GM19452 (cell line): ENCODE data around the gene FAM219A.
"Not testable (repeated sequence)": the region's sequence is repeated elsewhere in the genome, so short reads cannot be mapped to it uniquely, and the experiment has no call there.

ENCODE experiments used
- ATAC-seq: cut with Tn5 transposase; IDR thresholded peaks from one replicate; pipeline ENCODE4 v1.9.1; 2021; ENCODE audit not compliant: unreplicated experiment

Gene FAM219A

DNA sequence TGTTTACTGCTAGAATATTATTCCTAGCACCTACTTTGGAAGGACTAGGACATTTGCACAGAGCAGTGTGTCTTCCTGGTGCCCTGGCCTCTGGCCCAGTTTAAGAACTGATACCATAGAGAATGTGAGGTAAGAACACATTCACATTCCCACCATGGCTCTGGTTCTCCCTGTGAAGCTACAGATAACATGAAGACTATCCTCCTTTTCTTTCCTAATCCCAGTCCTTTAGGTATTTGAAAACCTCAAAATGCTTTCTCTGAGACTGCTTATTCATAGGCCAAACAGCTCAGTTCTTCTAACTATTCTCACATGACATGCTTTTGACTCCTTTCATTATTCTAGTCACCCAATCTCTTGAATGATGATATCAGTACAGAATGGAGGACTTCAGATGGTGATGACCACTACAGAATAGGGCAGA is 11.9 kb downstream of the FAM219A start:
- no peak for ATAC-seq

- ATAC-seq, result no peak
These were observed 14.4 kb downstream of the FAM219A start for GRCh38 chr9:34443976-34444375.

- ATAC-seq, result no peak
These were observed 14.8 kb downstream of the FAM219A start for GRCh38 chr9:34443533-34443932.

DNA sequence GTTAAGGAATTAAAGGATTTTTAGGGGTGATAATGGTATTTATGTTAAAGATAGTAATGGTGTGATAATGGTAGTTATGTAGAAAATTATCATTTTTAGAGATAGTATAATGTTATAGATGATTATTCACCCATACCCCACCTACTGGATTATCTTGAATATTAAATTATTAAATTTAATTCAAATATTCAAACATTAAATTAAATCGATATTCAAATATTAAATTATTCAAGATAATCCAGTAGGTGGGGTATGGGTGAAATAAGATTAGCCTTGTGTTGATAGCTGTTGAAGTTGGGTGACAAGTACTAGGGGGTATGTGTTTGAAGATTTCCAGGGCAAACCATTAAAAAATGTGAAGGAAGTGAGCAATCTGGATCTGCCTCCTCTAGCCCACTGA is 15.6 kb downstream of the FAM219A start:
- no peak for ATAC-seq

DNA sequence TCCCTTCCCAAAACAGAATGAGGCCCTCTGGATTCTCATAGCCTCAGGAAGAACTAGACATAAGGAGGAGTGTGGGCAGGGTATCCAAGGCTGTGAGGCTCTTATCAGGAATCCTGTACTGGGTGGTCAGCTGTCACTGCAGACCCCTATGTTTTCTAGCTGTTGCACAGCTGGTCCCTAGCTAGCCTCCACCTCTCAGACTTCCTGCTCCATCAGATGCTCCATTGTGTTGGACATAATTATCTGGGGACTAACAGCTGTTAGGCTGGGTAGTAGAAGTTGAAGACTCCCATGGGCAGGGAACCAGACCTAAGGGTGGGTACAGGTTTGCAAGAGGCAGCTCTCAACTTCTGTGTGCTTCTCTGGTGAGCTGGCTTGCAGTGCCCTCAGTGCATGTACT is 18.4 kb downstream of the FAM219A start:
- ATAC-seq, result no peak

DNA sequence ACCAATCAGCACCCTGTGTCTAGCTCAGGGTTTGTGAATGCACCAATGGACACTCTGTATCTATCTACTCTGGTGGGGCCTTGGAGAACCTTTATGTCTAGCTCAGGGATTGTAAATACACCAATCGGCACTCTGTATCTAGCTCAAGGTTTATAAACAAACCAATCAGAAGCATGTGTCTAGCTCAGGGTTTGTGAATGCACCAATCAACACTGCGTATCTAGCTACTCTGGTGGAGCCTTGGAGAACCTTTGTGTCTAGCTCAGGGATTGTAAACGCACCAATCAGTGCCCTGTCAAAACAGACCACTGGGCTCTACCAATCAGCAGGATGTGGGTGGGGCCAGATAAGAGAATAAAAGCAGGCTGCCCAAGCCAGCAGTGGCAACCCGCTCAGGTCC is 19.9 kb downstream of the FAM219A start:
- not testable (repeated sequence) for ATAC-seq

DNA sequence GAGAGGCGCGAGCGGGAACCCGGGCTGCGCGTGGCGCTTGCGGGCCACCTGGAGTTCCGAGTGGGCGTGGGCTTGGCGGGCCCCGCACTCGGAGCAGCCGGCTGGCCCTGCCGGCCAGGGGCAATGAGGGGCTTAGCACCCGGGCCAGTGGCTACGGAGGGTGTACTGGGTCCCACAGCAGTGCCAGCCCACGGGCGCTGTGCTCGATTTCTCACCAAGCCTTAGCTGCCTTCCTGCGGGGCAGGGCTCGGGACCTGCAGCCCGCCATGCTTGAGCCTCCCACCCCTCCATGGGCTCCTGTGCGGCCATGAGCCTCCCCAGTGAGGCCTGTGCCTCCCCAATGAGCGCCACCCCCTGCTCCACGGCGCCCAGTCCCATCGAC is 20.5 kb downstream of the FAM219A start:
- not testable (repeated sequence) for ATAC-seq

DNA sequence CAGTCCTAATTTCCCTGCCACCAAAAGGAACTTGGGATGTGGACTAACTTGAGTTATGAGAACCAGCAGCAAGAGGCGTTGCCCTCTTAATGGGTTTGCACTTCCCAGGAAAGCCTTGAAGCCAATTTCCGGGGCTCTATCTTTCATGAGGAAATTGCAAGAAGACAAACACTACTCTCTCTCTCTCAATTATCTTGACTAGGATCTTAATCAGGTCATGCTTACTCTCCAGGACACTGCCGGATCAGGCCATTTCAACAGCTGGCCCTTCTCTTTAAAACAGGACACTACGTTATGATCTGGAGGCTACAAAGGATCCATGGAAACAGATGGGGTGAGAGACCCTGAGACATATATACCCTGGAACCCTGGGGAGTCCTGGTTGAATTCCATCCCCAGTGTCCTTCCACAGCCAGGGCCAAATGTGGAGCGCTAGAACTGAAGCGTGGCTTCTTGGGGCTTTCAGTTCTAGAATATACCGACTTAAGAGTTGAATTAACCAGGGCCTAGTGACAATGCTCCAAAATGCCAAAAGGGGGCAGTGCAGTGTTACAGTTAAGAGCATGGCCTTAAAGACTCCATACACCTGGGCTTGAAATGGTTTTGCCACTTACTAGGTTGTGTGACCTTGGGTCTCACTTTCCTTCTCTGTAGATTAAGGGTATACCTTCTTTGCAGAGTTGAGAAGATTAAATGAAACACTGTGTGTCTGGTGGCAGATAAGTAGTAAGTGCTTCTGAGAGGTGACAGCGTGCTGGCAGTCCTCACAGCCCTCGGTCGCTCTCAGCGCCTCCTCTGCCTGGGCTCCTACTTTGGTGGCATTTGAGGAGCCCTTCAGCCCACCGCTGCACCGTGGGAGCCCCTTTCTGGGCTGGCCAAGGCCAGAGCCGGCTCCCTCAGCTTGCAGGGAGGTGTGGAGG is 21.1 kb downstream of the FAM219A start:
- no peak for ATAC-seq

DNA sequence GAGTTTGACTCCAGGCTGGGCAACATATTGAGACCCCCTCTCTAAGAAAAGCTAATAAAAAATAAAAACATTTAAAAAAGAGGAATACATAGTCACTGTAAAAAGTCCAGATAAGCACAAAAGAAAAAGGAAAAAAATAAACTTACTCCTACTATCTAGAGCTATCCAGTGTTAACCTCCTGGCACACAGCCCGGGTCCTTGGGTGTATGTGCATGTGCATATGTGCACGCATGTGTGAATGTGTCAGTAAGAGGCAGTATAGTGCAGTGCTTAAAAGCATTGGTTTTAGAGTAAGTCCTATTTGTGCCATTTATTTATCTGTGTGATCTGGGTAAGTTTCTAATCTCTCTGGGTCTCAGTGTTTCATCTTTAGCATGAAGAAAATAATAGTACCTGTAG is 26.7 kb downstream of the FAM219A start:
- ATAC-seq, result no peak

DNA sequence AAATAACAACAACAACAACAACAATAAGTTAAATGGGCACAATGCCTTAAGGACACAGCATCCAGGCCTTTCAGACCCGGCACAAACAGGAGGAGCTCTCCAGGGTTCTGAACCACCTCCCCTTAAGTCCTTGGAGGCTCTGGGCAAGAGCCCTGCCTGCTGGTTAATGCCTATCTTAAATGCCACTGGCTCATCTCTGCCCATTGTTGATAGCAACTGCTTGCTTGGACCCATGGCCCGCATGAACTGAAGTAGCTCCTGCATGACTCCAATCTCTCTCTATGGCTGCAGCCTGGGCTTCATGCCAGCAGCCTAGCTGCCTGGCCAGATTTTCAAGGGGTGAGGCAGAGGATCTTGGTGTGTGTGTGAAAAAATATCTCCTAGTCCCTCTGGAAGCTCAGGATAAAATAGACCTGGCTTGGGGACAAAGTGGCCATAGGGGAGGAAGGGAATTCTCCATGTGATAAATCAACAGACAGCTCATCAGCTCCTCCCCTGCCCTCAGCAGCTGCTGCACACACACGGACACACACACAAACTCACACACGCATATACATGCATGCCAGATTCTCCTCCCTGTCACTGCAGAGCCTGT is 27.4 kb downstream of the FAM219A start:
- no peak for ATAC-seq

- no peak for ATAC-seq
These were observed 29.9 kb downstream of the FAM219A start for GRCh38 chr9:34428325-34428958.

DNA sequence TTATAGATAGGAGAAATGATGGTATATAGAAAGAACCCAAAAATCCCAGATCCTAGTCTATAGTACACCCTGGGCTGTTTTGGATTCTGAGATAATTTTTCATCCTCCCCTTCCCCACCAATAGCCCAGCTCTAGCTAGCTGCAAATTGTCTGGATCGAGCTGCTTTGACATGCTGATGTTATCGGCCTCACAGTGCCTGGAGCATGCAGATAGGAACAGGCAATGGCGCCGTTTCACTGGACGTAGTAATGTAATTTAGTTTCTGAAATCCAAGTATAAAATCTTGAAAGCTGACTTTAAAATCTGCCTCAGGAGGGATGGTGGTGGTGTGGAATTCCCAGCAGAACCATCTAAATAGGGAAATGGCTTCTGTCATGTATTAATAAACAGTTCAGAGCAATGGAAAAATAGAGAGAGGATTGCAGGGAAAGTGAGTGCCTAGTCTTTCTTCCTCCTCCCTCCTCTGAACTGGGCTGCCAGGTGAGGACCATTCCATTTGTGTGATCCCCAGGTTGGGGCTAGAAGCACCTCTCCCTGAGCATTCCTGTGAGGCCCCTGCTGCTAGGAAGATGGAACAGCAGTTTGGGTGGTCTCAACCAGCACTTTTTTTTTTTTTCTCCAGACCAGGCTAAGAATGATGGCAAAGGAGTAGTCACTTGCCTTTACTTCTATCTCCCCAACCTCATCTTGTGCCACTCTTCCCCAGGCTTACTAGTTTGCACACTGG is 31.9 kb downstream of the FAM219A start:
- ATAC-seq, result no peak

GRCh38 chr9:34419716-34420504 is 38.5 kb downstream of the FAM219A start:
- ATAC-seq, result no peak

DNA sequence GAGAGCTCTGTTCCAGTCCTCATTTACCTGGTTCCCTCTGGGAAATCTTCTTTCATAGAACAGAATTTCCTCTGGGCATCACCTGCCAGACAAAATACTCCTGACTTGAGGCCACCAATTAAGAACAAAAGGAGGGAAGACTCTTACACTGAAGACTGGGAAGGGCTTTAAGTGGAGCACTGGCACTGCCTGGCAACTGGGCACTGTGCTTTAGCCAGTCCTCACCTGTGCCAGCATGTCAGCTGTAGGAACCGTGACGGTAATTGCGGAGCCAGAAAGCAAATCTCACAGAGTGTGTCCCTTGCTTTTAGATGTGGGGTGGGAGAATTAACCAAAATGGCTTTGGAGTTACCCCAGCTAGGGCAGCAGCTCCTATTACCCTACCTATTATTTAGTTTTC is 40.6 kb downstream of the FAM219A start:
- ATAC-seq, result no peak

GRCh38 chr9:34413231-34413852 is 45.0 kb downstream of the FAM219A start:
- no peak for ATAC-seq

GRCh38 chr9:34412336-34412735 is 46.0 kb downstream of the FAM219A start:
- ATAC-seq, result no peak

GRCh38 chr9:34409154-34409553 is 49.2 kb downstream of the FAM219A start:
- no peak for ATAC-seq

- ATAC-seq, result no peak
These were observed 50.2 kb downstream of the FAM219A start for GRCh38 chr9:34408173-34408572.

DNA sequence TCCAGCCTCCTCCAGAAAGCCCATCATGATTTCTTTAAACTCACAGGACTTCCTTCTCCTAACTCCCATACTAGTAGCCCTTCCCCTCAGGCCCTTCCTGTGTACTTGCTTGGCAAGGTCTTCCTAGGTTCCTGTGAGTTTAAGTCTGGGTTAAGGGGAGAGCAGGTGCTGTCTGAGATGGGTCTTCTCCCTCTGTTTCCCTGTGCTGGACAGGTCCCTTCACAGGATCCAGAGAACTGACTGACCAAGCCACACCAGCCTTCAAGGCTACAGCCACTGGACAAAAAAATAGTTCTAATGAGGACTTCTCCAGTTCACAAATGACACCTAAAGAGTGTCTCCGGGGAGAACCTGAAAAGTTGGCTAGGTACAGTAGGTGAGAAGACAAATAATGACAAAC is 52.2 kb downstream of the FAM219A start:
- no peak for ATAC-seq

GRCh38 chr9:34405719-34406118 is 52.7 kb downstream of the FAM219A start:
- ATAC-seq, result no peak
